ENCODE results near the gene TMEM169.

The TMEM169 gene

DNA sequence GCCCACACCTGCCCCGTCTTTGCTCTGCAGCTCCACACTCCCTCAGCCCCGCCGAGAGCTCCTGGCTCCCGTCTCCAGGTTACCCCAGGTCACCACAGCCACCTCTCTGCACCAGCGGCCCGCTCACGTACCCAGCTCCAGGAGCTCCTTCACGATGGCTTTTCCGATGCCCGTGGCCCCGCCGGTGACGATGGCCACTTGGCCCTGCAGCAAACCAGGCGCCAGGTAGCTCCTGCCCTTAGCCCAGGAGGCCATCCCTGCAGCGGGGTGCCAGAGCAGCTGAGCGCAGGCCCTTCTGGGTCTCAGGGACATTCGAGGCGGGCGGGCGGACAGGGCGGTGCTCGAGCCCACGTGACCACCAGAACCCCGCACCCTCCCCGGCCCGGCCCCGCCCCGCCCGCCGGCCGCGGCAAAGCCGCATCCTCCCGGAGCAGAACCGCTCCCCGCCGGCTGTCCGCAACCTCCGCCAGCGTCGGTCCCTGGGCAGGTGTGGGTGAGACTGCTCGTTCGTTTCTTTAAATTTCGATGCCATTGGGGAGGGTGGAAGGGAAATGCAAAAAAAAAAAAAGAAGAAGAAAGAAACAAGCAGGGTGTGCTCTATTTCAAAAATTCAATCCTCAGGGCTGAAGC lies at the start of gene TMEM169, which contains the start of gene PECR (continued):
- no peak for TF ChIP-seq ZNF16 (tag by site-specific recombination; IDR thresholded peaks at IDR 0.05; ENCODE audit: low read depth)
- TF ChIP-seq BCL11A (tag by site-specific recombination; IDR thresholded peaks at IDR 0.05; ENCODE audit: low read depth): no peak
- TF ChIP-seq, protein P1, sequence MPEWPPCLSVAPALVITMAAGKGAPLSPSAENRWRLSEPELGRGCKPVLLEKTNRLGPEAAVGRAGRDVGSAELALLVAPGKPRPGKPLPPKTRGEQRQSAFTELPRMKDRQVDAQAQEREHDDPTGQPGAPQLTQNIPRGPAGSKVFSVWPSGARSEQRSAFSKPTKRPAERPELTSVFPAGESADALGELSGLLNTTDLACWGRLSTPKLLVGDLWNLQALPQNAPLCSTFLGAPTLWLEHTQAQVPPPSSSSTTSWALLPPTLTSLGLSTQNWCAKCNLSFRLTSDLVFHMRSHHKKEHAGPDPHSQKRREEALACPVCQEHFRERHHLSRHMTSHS (tag by site-specific recombination; IDR thresholded peaks at IDR 0.05): no peak
- peak; percentile 82 for TF ChIP-seq ZBTB17 (tag by site-specific recombination; IDR thresholded peaks at IDR 0.05)
- no peak for TF ChIP-seq RBAK (tag by site-specific recombination; IDR thresholded peaks at IDR 0.05)
- TF ChIP-seq ZNF133 (tag by site-specific recombination; IDR thresholded peaks at IDR 0.05): no peak
- TF ChIP-seq HOXC10 (CRISPR knock-in tag; IDR thresholded peaks at IDR 0.05): no peak
- TF ChIP-seq, protein P2, sequence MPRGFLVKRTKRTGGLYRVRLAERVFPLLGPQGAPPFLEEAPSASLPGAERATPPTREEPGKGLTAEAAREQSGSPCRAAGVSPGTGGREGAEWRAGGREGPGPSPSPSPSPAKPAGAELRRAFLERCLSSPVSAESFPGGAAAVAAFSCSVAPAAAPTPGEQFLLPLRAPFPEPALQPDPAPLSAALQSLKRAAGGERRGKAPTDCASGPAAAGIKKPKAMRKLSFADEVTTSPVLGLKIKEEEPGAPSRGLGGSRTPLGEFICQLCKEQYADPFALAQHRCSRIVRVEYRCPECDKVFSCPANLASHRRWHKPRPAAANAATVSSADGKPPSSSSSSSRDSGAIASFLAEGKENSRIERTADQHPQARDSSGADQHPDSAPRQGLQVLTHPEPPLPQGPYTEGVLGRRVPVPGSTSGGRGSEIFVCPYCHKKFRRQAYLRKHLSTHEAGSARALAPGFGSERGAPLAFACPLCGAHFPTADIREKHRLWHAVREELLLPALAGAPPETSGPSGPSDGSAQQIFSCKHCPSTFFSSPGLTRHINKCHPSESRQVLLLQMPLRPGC (tag by site-specific recombination; IDR thresholded peaks at IDR 0.05): no peak
- TF ChIP-seq, protein P3, sequence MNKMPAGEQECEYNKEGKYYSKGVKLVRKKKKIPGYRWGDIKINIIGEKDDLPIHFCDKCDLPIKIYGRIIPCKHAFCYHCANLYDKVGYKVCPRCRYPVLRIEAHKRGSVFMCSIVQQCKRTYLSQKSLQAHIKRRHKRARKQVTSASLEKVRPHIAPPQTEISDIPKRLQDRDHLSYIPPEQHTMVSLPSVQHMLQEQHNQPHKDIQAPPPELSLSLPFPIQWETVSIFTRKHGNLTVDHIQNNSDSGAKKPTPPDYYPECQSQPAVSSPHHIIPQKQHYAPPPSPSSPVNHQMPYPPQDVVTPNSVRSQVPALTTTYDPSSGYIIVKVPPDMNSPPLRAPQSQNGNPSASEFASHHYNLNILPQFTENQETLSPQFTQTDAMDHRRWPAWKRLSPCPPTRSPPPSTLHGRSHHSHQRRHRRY (tag by site-specific recombination; IDR thresholded peaks at IDR 0.05): no peak
- TF ChIP-seq ZIC2 (tag by site-specific recombination; IDR thresholded peaks at IDR 0.05): peak; percentile 56
- TF ChIP-seq ZNF302 (tag by site-specific recombination; IDR thresholded peaks at IDR 0.05; ENCODE audit: low read depth): no peak
- TF ChIP-seq, protein P4, sequence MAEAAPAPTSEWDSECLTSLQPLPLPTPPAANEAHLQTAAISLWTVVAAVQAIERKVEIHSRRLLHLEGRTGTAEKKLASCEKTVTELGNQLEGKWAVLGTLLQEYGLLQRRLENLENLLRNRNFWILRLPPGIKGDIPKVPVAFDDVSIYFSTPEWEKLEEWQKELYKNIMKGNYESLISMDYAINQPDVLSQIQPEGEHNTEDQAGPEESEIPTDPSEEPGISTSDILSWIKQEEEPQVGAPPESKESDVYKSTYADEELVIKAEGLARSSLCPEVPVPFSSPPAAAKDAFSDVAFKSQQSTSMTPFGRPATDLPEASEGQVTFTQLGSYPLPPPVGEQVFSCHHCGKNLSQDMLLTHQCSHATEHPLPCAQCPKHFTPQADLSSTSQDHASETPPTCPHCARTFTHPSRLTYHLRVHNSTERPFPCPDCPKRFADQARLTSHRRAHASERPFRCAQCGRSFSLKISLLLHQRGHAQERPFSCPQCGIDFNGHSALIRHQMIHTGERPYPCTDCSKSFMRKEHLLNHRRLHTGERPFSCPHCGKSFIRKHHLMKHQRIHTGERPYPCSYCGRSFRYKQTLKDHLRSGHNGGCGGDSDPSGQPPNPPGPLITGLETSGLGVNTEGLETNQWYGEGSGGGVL (tag by site-specific recombination; IDR thresholded peaks at IDR 0.05): no peak
- TF ChIP-seq ZFHX2 (tag by site-specific recombination; conservative IDR thresholded peaks at IDR 0.05): no peak
- TF ChIP-seq ZXDB (tag by site-specific recombination; IDR thresholded peaks at IDR 0.05): 0 out of 2 replicates have a peak, but pooled peaks have one; percentile 51
- TF ChIP-seq, protein P5, sequence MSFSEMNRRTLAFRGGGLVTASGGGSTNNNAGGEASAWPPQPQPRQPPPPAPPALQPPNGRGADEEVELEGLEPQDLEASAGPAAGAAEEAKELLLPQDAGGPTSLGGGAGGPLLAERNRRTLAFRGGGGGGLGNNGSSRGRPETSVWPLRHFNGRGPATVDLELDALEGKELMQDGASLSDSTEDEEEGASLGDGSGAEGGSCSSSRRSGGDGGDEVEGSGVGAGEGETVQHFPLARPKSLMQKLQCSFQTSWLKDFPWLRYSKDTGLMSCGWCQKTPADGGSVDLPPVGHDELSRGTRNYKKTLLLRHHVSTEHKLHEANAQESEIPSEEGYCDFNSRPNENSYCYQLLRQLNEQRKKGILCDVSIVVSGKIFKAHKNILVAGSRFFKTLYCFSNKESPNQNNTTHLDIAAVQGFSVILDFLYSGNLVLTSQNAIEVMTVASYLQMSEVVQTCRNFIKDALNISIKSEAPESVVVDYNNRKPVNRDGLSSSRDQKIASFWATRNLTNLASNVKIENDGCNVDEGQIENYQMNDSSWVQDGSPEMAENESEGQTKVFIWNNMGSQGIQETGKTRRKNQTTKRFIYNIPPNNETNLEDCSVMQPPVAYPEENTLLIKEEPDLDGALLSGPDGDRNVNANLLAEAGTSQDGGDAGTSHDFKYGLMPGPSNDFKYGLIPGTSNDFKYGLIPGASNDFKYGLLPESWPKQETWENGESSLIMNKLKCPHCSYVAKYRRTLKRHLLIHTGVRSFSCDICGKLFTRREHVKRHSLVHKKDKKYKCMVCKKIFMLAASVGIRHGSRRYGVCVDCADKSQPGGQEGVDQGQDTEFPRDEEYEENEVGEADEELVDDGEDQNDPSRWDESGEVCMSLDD (tag by site-specific recombination; IDR thresholded peaks at IDR 0.05): peak; percentile 51; the same call in 1 of the 2 replicates
- TF ChIP-seq, protein P6, sequence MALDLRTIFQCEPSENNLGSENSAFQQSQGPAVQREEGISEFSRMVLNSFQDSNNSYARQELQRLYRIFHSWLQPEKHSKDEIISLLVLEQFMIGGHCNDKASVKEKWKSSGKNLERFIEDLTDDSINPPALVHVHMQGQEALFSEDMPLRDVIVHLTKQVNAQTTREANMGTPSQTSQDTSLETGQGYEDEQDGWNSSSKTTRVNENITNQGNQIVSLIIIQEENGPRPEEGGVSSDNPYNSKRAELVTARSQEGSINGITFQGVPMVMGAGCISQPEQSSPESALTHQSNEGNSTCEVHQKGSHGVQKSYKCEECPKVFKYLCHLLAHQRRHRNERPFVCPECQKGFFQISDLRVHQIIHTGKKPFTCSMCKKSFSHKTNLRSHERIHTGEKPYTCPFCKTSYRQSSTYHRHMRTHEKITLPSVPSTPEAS (tag by site-specific recombination; IDR thresholded peaks at IDR 0.05): no peak
- no peak for TF ChIP-seq KLF10 (tag by site-specific recombination; IDR thresholded peaks at IDR 0.05)
- TF ChIP-seq ZNF202 (tag by site-specific recombination; IDR thresholded peaks at IDR 0.05; ENCODE audit: borderline replicate concordance): no peak
- TF ChIP-seq, protein P7, sequence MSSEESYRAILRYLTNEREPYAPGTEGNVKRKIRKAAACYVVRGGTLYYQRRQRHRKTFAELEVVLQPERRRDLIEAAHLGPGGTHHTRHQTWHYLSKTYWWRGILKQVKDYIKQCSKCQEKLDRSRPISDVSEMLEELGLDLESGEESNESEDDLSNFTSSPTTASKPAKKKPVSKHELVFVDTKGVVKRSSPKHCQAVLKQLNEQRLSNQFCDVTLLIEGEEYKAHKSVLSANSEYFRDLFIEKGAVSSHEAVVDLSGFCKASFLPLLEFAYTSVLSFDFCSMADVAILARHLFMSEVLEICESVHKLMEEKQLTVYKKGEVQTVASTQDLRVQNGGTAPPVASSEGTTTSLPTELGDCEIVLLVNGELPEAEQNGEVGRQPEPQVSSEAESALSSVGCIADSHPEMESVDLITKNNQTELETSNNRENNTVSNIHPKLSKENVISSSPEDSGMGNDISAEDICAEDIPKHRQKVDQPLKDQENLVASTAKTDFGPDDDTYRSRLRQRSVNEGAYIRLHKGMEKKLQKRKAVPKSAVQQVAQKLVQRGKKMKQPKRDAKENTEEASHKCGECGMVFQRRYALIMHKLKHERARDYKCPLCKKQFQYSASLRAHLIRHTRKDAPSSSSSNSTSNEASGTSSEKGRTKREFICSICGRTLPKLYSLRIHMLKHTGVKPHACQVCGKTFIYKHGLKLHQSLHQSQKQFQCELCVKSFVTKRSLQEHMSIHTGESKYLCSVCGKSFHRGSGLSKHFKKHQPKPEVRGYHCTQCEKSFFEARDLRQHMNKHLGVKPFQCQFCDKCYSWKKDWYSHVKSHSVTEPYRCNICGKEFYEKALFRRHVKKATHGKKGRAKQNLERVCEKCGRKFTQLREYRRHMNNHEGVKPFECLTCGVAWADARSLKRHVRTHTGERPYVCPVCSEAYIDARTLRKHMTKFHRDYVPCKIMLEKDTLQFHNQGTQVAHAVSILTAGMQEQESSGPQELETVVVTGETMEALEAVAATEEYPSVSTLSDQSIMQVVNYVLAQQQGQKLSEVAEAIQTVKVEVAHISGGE (tag by site-specific recombination; conservative IDR thresholded peaks at IDR 0.05; ENCODE audit: low read depth): no peak; the same call in 1 of the 2 replicates
- peak; percentile 67 for TF ChIP-seq GLIS2 (tag by site-specific recombination; IDR thresholded peaks at IDR 0.05)

Data from HEK293 (cell line).